GM12878 (cell line): ENCODE measurements around the gene GYPC. TPM values are rescaled to one million over a fixed set of nuclear protein-coding genes. Genes with fewer than 3 reads are reported as not detected.

Experiments used
- ATAC-seq: fragments of 200-7000 bp; cut with Tn5 transposase; 3 replicates; pipeline ENCODE4 v1.9.1; 2020; ENCODE audit warnings: mild to moderate bottlenecking, moderate library complexity
- BruUV-seq: library from RNA; stranded (reverse); fragments of 400-500 nt; replicated peaks from 2 replicates; lab custom pipeline; 2021; lab: Mats Ljungman, UMichigan
- CTCF ChIA-PET: fragments of 300-600 bp; sonication (Branson Sonifier 250); formaldehyde crosslinking; extraction: SDS; loops from one replicate; lab custom pipeline; 2021; ENCODE audit warnings: inconsistent platforms; lab: Yijun Ruan, JAX
- POLR2A ChIA-PET: fragments of 350-600 bp; formaldehyde crosslinking; extraction: SDS; loops from one replicate; lab custom pipeline; 2021; ENCODE audit warnings: inconsistent platforms; lab: Charles Lee
- RAD21 ChIA-PET: fragments of 300-600 bp; sonication (Branson Sonifier 250); formaldehyde crosslinking; loops from one replicate; lab custom pipeline; 2023; ENCODE audit warnings: antibody characterized with exemption; ENCODE audit not compliant: unreplicated experiment; lab: Charles Lee
- SMC1A ChIA-PET: fragments of 300-600 bp; sonication (Branson Sonifier 250); formaldehyde crosslinking; loops from one replicate; lab custom pipeline; 2023; ENCODE audit not compliant: unreplicated experiment, uncharacterized antibody; lab: Charles Lee
- DNase-seq: peaks from one replicate; pipeline ENCODE4 v3.0.0-alpha.2; 2011; ENCODE audit warnings: low read depth, low spot score
- FAIRE-seq: peaks from 3 replicates; lab custom pipeline; 2011; peaks lifted over from hg19 to GRCh38; lab: Jason Lieb, UNC
- H2AFZ ChIP-seq: 2 replicates; pipeline ENCODE4 v1.6.0; 2011; ENCODE audit warnings: low read depth, low read length, control low read depth; ENCODE audit not compliant: control insufficient read depth
- H3K27ac ChIP-seq: 2 replicates; pipeline ENCODE4 v1.5.1; 2011; ENCODE audit warnings: control low read depth; ENCODE audit not compliant: control insufficient read depth, insufficient read depth
- H3K27me3 ChIP-seq, 2 experiments: replicated peaks in 1 of 2; 2 replicates each; pipeline versions ENCODE4 v1.6.0 to v1.6.1; 2011; ENCODE audit warnings: low read length in 1 of 2; ENCODE audit not compliant: control insufficient read depth in 2 of 2, insufficient read depth in 2 of 2
- H3K36me3 ChIP-seq, 2 experiments: 2 replicates each; pipeline ENCODE4 v1.5.1; 2011; ENCODE audit warnings: low read length in 1 of 2; ENCODE audit not compliant: control insufficient read depth in 2 of 2, insufficient read depth in 2 of 2
- H3K4me1 ChIP-seq: 2 replicates; pipeline ENCODE4 v1.6.1; 2011; ENCODE audit warnings: mild to moderate bottlenecking, low read length, moderate library complexity, mixed read lengths; ENCODE audit not compliant: control insufficient read depth, insufficient read depth
- H3K4me2 ChIP-seq: 2 replicates; pipeline ENCODE4 v1.6.0; 2011; ENCODE audit warnings: control low read depth; ENCODE audit not compliant: control insufficient read depth, insufficient read depth
- H3K4me3 ChIP-seq: fragments of 200-600 bp; sonication (generic); 2 replicates; pipeline ENCODE4 v1.5.1; 2016
- H3K79me2 ChIP-seq: 2 replicates; pipeline ENCODE4 v1.6.0; 2011; ENCODE audit warnings: low read length; ENCODE audit not compliant: control insufficient read depth, insufficient read depth
- H3K9ac ChIP-seq: 2 replicates; pipeline ENCODE4 v1.8.0; 2011; ENCODE audit warnings: low read length, control low read depth, mixed read lengths; ENCODE audit not compliant: control insufficient read depth, insufficient read depth
- H3K9me3 ChIP-seq: replicated peaks from 3 replicates; pipeline ENCODE4 v1.5.1; 2011; ENCODE audit warnings: mild to moderate bottlenecking, low read length; ENCODE audit not compliant: control insufficient read depth, insufficient read depth
- H4K20me1 ChIP-seq: 2 replicates; pipeline ENCODE4 v1.6.0; 2011; ENCODE audit not compliant: control insufficient read depth, insufficient read depth
- CTCF ChIP-seq, 3 experiments: IDR thresholded peaks in 2 of 3; conservative IDR thresholded peaks in 1 of 3; 2 replicates each; pipeline ENCODE4 v1.5.1; 2011; ENCODE audit warnings: low read depth in 3 of 3, low read length in 3 of 3, mild to moderate bottlenecking in 3 of 3, control low read depth in 2 of 3, moderate library complexity in 2 of 3, inconsistent platforms in 1 of 3, mixed read lengths in 1 of 3; ENCODE audit not compliant: control insufficient read depth in 2 of 3, insufficient read depth in 1 of 3; ENCODE audit errors: extremely low read depth in 1 of 3
- EGR1 ChIP-seq, 2 experiments: IDR thresholded peaks; 1 replicate in 1 of 2; 2 replicates in 1 of 2; pipeline ENCODE4 v1.6.1; 2011 to 2012; ENCODE audit warnings: low read depth in 2 of 2, low read length in 2 of 2, borderline replicate concordance in 1 of 2, mild to moderate bottlenecking in 1 of 2, moderate library complexity in 1 of 2
- EZH2 ChIP-seq: IDR thresholded peaks from 2 replicates; pipeline ENCODE4 v1.6.1; 2012; ENCODE audit warnings: low read depth, mild to moderate bottlenecking, control low read depth, inconsistent platforms, low read length, borderline replicate concordance; ENCODE audit not compliant: control insufficient read depth
- FOXK2 ChIP-seq: fragments of 450-650 bp; IDR thresholded peaks from 2 replicates; pipeline ENCODE4 v1.6.1; 2017; ENCODE audit warnings: mild to moderate bottlenecking, moderate library complexity
- FOXM1 ChIP-seq: IDR thresholded peaks from 2 replicates; pipeline ENCODE4 v1.6.1; 2012; ENCODE audit warnings: low read depth, mild to moderate bottlenecking, inconsistent platforms, low read length, moderate library complexity
- NR2C2 ChIP-seq: IDR thresholded peaks from 2 replicates; pipeline ENCODE4 v1.6.1; 2011; ENCODE audit warnings: borderline replicate concordance, low read depth; ENCODE audit not compliant: control insufficient read depth, insufficient read length
- PAX5 ChIP-seq: IDR thresholded peaks from 2 replicates; pipeline ENCODE4 v1.6.1; 2011; ENCODE audit warnings: low read depth, low read length, borderline replicate concordance
- TCF7 ChIP-seq: IDR thresholded peaks from 2 replicates; pipeline ENCODE4 v1.6.1; 2014; ENCODE audit warnings: antibody characterized with exemption, borderline replicate concordance
- ZNF622 ChIP-seq: fragments of 450-650 bp; IDR thresholded peaks from 2 replicates; pipeline ENCODE4 v1.6.1; 2017; ENCODE audit warnings: mild to moderate bottlenecking, inconsistent platforms
- WGBS: methylation state at CpG from one replicate; pipeline ENCODE4 v1.1.6; 2016; ENCODE audit warnings: low lambda C conversion rate; ENCODE audit not compliant: insufficient replicate concordance, insufficient coverage; ENCODE audit errors: missing lambda C conversion rate; 5-methylcytosine and 5-hydroxymethylcytosine counted together
- in situ Hi-C: fragments of 300-500 bp; cut with MboI; formaldehyde crosslinking; loops from 9 replicates; pipeline ENCODE4 v1.14.3; 2018; ENCODE audit warnings: mixed read lengths
- intact Hi-C: fragments of 100-400 bp; cut with micrococcal nuclease; formaldehyde crosslinking; loops from one replicate; pipeline ENCODE4 v1.14.2; 2022; ENCODE audit not compliant: unreplicated experiment
- polyA plus RNA-seq, 11 experiments: library from polyadenylated mRNA; depleted of rRNA in 4 of 11; unstranded in 6 of 11; stranded (reverse) in 5 of 11; fragments of >200 nt; fragmentation: Nextera tagmentation in 4 of 11; fragmentation: Illumina TruSeq in 1 of 11; extraction: Ambion mirVana in 4 of 11; extraction: Trizol in 1 of 11; gene quantifications; 1 replicate in 1 of 11; 2 replicates in 10 of 11; pipeline versions ENCODE4 v1.2.1 to v1.2.3, GENCODE V29; 2011 to 2016; ENCODE audit warnings: inconsistent platforms in 2 of 11, missing spikeins in 2 of 11, low read depth in 1 of 11
- total RNA-seq, 4 experiments: library from RNA; depleted of rRNA in 3 of 4; stranded (reverse); fragments of >200 nt in 3 of 4; fragmentation: Illumina TruSeq in 1 of 4; extraction: Trizol in 1 of 4; gene quantifications; 2 replicates each; pipeline versions ENCODE4 v1.2.1 to v1.2.3, GENCODE V29; 2013 to 2021

GYPC gene
- total and polyA plus RNA-seq, 10 of the 15 experiments (the other 5 are each of a cell fraction or from before 2014, with no cell fraction given) = 26.2 to 150 (median 81.4) TPM

- Histone ChIP-seq H3K9ac (no peak overlapping the region), H3K4me1 (no peaks in the 10 kb centered on the region), H3K27me3 (no peaks in the 10 kb centered on the region), H4K20me1 (no peaks in the 10 kb centered on the region), H3K36me3 (no peaks in the 10 kb centered on the region), H2AFZ (no peak overlapping the region), H3K27ac (no peak overlapping the region), H3K4me2 (no peak overlapping the region), H3K9me3 (no peaks in the 10 kb centered on the region), H3K79me2 (no peaks in the 10 kb centered on the region), H3K4me3 (no peak overlapping the region)
- 59% methylated on average over 3 of the region's 3 CpGs for WGBS
- DNase-seq (no peak), ATAC-seq (no peak), FAIRE-seq (no peak)
- in situ Hi-C loops = no loop called here
- SMC1A ChIA-PET = interaction anchor here (0.9 kb wide), 1 partner anchor 27 kb away, joined by 3 read pairs; no protein-coding TSS in a partner anchor
- TF ChIP-seq NR2C2 = no peak
- no peak for TF ChIP-seq PAX5
- no peak for TF ChIP-seq ZNF622
- TF ChIP-seq FOXM1 = no peak
- no peak for TF ChIP-seq CTCF (IDR thresholded peaks at IDR 0.05 in 2 of 3, conservative IDR thresholded peaks at IDR 0.05 in 1 of 3; ENCODE audit: control insufficient read depth in 2 of 3, extremely low read depth in 1 of 3, insufficient read depth in 1 of 3, low read depth in 3 of 3, low read length in 3 of 3)
- no peak for TF ChIP-seq EZH2
- TF ChIP-seq TCF7 = no peak
- no peak for TF ChIP-seq EGR1 (IDR thresholded peaks at IDR 0.05; ENCODE audit: borderline replicate concordance in 1 of 2, low read depth in 2 of 2, low read length in 2 of 2)
- no peak for TF ChIP-seq FOXK2
- no TSS peak for BruUV-seq
- CTCF ChIA-PET = no interaction called here
- RAD21 ChIA-PET = no interaction called here
- intact Hi-C loops = no loop called here
- POLR2A ChIA-PET = no interaction called here
Observed at GRCh38 chr2:126719191-126719832, 63.4 kb downstream of the GYPC start.
